KMS-11 (cell line): Measurements from ENCODE around the gene FGF14.

ENCODE experiments used
- H2AFZ ChIP-seq: fragments of 200-600 bp; sonication (generic); 2 replicates; pipeline ENCODE4 v1.6.1; 2016; ENCODE audit warnings: antibody characterized with exemption, mixed run types, low read depth
- H3K27ac ChIP-seq: fragments of 200-600 bp; sonication (generic); 2 replicates; pipeline ENCODE4 v1.6.1; 2016; ENCODE audit warnings: mild to moderate bottlenecking, mixed run types
- H3K27me3 ChIP-seq: fragments of 200-600 bp; sonication (generic); 2 replicates; pipeline ENCODE4 v1.6.1; 2017; ENCODE audit warnings: mild to moderate bottlenecking, low read depth, mixed run types, moderate library complexity; ENCODE audit not compliant: insufficient read depth
- H3K36me3 ChIP-seq: fragments of 200-600 bp; sonication (generic); 2 replicates; pipeline ENCODE4 v1.6.1; 2017; ENCODE audit warnings: mild to moderate bottlenecking, mixed run types; ENCODE audit not compliant: insufficient read depth
- H3K4me1 ChIP-seq: fragments of 200-600 bp; sonication (generic); 2 replicates; pipeline ENCODE4 v1.6.1; 2016; ENCODE audit warnings: mild to moderate bottlenecking, low read depth, mixed run types; ENCODE audit not compliant: poor library complexity, severe bottlenecking
- H3K4me2 ChIP-seq: fragments of 200-600 bp; sonication (generic); 2 replicates; pipeline ENCODE4 v1.7.0; 2016; ENCODE audit warnings: mild to moderate bottlenecking, mixed run types
- H3K4me3 ChIP-seq: fragments of 200-600 bp; sonication (generic); IDR thresholded peaks from 2 replicates; pipeline ENCODE4 v1.6.1; 2017; ENCODE audit warnings: low read depth, low read length, mixed read lengths; ENCODE audit not compliant: insufficient read depth
- H3K79me2 ChIP-seq: fragments of 200-600 bp; sonication (generic); 2 replicates; pipeline ENCODE4 v1.6.1; 2016; ENCODE audit warnings: low read depth, mixed run types; ENCODE audit not compliant: insufficient read depth
- H3K9ac ChIP-seq: fragments of 200-600 bp; sonication (generic); 2 replicates; pipeline ENCODE4 v1.6.1; 2016; ENCODE audit warnings: mild to moderate bottlenecking, mixed run types
- H4K20me1 ChIP-seq: fragments of 200-600 bp; sonication (generic); 2 replicates; pipeline ENCODE4 v1.6.1; 2016; ENCODE audit warnings: mild to moderate bottlenecking, mixed run types; ENCODE audit not compliant: insufficient read depth
- CTCF ChIP-seq: fragments of 200-600 bp; sonication (generic); conservative IDR thresholded peaks from 2 replicates; pipeline ENCODE4 v1.6.1; 2017; ENCODE audit warnings: low read depth, mild to moderate bottlenecking, antibody characterized with exemption, low read length, moderate library complexity, mixed read lengths

The FGF14 gene

DNA sequence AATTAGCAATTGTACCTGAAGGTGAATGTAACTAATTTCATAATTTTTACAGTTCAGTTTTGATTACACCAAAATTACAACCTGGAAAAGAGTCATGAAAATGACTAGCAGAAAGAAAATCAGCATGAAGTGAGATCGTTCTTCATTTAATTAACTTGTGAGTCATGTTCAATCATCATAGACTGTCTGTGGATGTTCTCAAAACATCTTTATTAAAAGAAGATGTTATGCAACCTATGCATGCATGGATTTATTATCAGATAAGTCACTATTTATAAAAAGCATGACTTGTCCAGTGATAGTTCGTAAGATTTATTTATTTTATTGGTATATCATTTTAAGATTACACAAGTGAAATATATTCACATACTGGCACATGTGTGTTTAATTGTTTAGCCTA lies 703.4 kb downstream of the FGF14 start:
- Histone ChIP-seq H2AFZ (no peak overlapping the region), H3K4me3 (no peak overlapping the region), H3K36me3 (no peaks in the 10 kb centered on the region), H3K79me2 (no peaks in the 10 kb centered on the region), H3K4me1 (no peaks in the 10 kb centered on the region), H4K20me1 (no peaks in the 10 kb centered on the region), H3K27ac (no peak overlapping the region), H3K9ac (no peak overlapping the region), H3K4me2 (no peak overlapping the region), H3K27me3 (no peaks in the 10 kb centered on the region)
- no peak for TF ChIP-seq CTCF

GRCh38 chr13:101697745-101698144 lies 704.1 kb downstream of the FGF14 start:
- Histone ChIP-seq H3K4me3 (no peak overlapping the region), H3K4me2 (no peak overlapping the region), H4K20me1 (no peaks in the 10 kb centered on the region), H3K4me1 (no peaks in the 10 kb centered on the region), H3K36me3 (no peaks in the 10 kb centered on the region), H3K9ac (no peak overlapping the region), H3K27me3 (no peaks in the 10 kb centered on the region), H3K79me2 (no peaks in the 10 kb centered on the region), H2AFZ (no peak overlapping the region), H3K27ac (no peak overlapping the region)
- no peak for TF ChIP-seq CTCF

DNA sequence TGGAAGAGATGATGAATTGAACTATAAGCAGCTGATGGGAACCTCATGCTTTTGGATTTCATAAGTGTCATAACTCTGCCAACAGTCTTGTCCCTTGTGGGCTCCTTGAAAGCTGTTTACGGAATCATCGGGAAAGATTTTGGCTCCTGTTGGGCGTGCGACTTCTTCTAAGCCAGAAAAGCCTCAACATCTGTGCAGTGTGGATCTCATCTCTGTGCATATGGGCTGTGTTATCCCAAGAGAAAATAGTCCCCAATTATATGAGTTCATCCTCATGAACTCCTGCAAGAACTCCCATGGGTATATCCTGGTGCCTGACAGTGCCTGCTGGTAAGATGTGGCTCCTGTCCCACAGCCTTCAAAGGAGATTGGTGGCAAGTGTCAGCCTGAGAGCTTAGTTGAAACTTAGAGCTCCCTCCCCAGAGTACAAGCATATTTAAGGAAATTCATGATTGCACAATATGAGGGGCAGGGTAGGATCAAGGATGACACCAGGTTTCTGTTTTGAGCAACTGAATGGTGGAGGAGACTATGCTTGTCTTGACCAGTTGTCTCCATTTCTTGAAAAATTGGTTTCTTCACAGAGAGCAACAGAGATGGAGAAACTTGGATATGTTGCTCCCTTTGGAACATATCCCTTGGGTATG lies 705.9 kb downstream of the FGF14 start:
- Histone ChIP-seq H3K4me1 (no peaks in the 10 kb centered on the region), H3K79me2 (no peaks in the 10 kb centered on the region), H2AFZ (no peak overlapping the region), H3K4me2 (no peak overlapping the region), H4K20me1 (no peaks in the 10 kb centered on the region), H3K36me3 (no peaks in the 10 kb centered on the region), H3K27ac (no peak overlapping the region), H3K27me3 (no peaks in the 10 kb centered on the region), H3K9ac (no peak overlapping the region), H3K4me3 (no peak overlapping the region)
- no peak for TF ChIP-seq CTCF

GRCh38 chr13:101691341-101691860 lies 710.4 kb downstream of the FGF14 start:
- Histone ChIP-seq H3K27ac (no peak overlapping the region), H4K20me1 (no peaks in the 10 kb centered on the region), H3K4me1 (no peaks in the 10 kb centered on the region), H3K9ac (no peak overlapping the region), H2AFZ (no peak overlapping the region), H3K36me3 (no peaks in the 10 kb centered on the region), H3K4me3 (no peak overlapping the region), H3K4me2 (no peak overlapping the region), H3K79me2 (no peaks in the 10 kb centered on the region), H3K27me3 (no peaks in the 10 kb centered on the region)
- no peak for TF ChIP-seq CTCF
